ENCODE results near the gene GDPD4. TPM values are rescaled to one million over a fixed set of nuclear protein-coding genes. Genes with fewer than 3 reads are reported as not detected.

Gene GDPD4
- total RNA-seq, 6 donors from 2014 or later, result not detected

GRCh38 chr11:77276271-77276670, 25.2 kb downstream of the GDPD4 start:
- H3K9me3 ChIP-seq, result no peaks in the 10 kb centered on the region
- no peaks in the 10 kb centered on the region for H3K27me3 ChIP-seq
- H3K4me3 ChIP-seq, result no peak overlapping the region
- 65 to 68% methylated on average over 2 of the region's 2 CpGs for WGBS, 2 donors
- no peak overlapping the region for H3K27ac ChIP-seq
- H3K36me3 ChIP-seq, result no peaks in the 10 kb centered on the region
- DNase-seq (no peak), ATAC-seq (ENCODE audit: low FRiP score in 2 of 2) (no peak)
- H3K4me1 ChIP-seq, result no peaks in the 10 kb centered on the region
- TF ChIP-seq CTCF (IDR thresholded peaks at IDR 0.05) (no peak), EP300 (IDR thresholded peaks at IDR 0.05) (no peak), POLR2A (IDR thresholded peaks at IDR 0.05) (no peak), POLR2AphosphoS5 (IDR thresholded peaks at IDR 0.05) (no peak)

- Histone ChIP-seq H3K27me3 (no peaks in the 10 kb centered on the region), H3K9me3 (no peaks in the 10 kb centered on the region), H3K27ac (no peak overlapping the region), H3K4me1 (no peaks in the 10 kb centered on the region), H3K36me3 (no peaks in the 10 kb centered on the region), H3K4me3 (no peak overlapping the region)
- no peak for DNase-seq
- TF ChIP-seq POLR2A (IDR thresholded peaks at IDR 0.05) (no peak), EP300 (IDR thresholded peaks at IDR 0.05) (no peak), POLR2AphosphoS5 (IDR thresholded peaks at IDR 0.05) (no peak), CTCF (IDR thresholded peaks at IDR 0.05) (no peak)
- ATAC-seq (ENCODE audit: low FRiP score in 2 of 2), result no peak
- 69 to 84% methylated on average over 3 of the region's 3 CpGs for WGBS, 2 donors
Observed at GRCh38 chr11:77270921-77271320, 30.6 kb downstream of the GDPD4 start.

- Histone ChIP-seq H3K36me3 (no peaks in the 10 kb centered on the region), H3K27ac (no peak overlapping the region), H3K4me3 (no peak overlapping the region), H3K4me1 (no peaks in the 10 kb centered on the region), H3K27me3 (no peaks in the 10 kb centered on the region), H3K9me3 (no peaks in the 10 kb centered on the region)
- DNase-seq (no peak), ATAC-seq (ENCODE audit: low FRiP score in 2 of 2) (no peak)
- TF ChIP-seq EP300 (IDR thresholded peaks at IDR 0.05) (no peak), POLR2A (IDR thresholded peaks at IDR 0.05) (no peak), POLR2AphosphoS5 (IDR thresholded peaks at IDR 0.05) (no peak), CTCF (IDR thresholded peaks at IDR 0.05) (no peak)
- 86 to 93% methylated on average over 1 of the region's 1 CpG for WGBS, 2 donors
Observed at GRCh38 chr11:77269484-77270123, 31.9 kb downstream of the GDPD4 start.

- peaks cover 0 to 3% (median 0%) of the 10 kb centered on the region in 4 donors for H3K9me3 ChIP-seq
- no peaks in the 10 kb centered on the region for H3K27me3 ChIP-seq
- ATAC-seq (ENCODE audit: low FRiP score in 2 of 2) (no peak), DNase-seq (no peak)
- no peak overlapping the region for H3K27ac ChIP-seq
- H3K36me3 ChIP-seq, result no peaks in the 10 kb centered on the region
- H3K4me1 ChIP-seq, result no peaks in the 10 kb centered on the region
- 95 to 98% methylated on average over 2 of the region's 2 CpGs for WGBS, 2 donors
- H3K4me3 ChIP-seq, result no peak overlapping the region
- no peak for TF ChIP-seq EP300 (IDR thresholded peaks at IDR 0.05)
- no peak for TF ChIP-seq POLR2A (IDR thresholded peaks at IDR 0.05)
- no peak for TF ChIP-seq POLR2AphosphoS5 (IDR thresholded peaks at IDR 0.05)
- no peak for TF ChIP-seq CTCF (IDR thresholded peaks at IDR 0.05)
Observed at GRCh38 chr11:77267962-77268361, 33.5 kb downstream of the GDPD4 start.

GRCh38 chr11:77266766-77267165, 34.7 kb downstream of the GDPD4 start:
- H3K36me3 ChIP-seq, result no peaks in the 10 kb centered on the region
- no peak for TF ChIP-seq POLR2AphosphoS5 (IDR thresholded peaks at IDR 0.05)
- no peak for TF ChIP-seq EP300 (IDR thresholded peaks at IDR 0.05)
- no peak for TF ChIP-seq CTCF (IDR thresholded peaks at IDR 0.05)
- no peak for TF ChIP-seq POLR2A (IDR thresholded peaks at IDR 0.05)
- peaks cover 0 to 11% (median 7%) of the 10 kb centered on the region in 4 donors for H3K9me3 ChIP-seq

More at GRCh38 chr11:77266766-77267165, 34.7 kb downstream of the GDPD4 start:
- no peak for ATAC-seq (ENCODE audit: low FRiP score in 2 of 2)
- no peaks in the 10 kb centered on the region for H3K4me1 ChIP-seq
- no peak overlapping the region for H3K27ac ChIP-seq
- 93 to 94% methylated on average over 1 of the region's 1 CpG for WGBS, 2 donors
- DNase-seq, result no peak
- no peak overlapping the region for H3K4me3 ChIP-seq
- H3K27me3 ChIP-seq, result no peaks in the 10 kb centered on the region

All from upper lobe of left lung (tissue), 6 donors.